H9 (cell line): Measurements from ENCODE around the gene CR1L. TPM values are rescaled to one million over a fixed set of nuclear protein-coding genes. Genes with fewer than 3 reads are reported as not detected.
"Not testable (repeated sequence)": the region's sequence is repeated elsewhere in the genome, so short reads cannot be mapped to it uniquely, and the experiment has no call there.

Experiments
- DNase-seq: peaks from one replicate; pipeline ENCODE4 v3.0.0-alpha.2; 2017
- H2AFZ ChIP-seq: one replicate; pipeline ENCODE4 v1.6.1; 2013; ENCODE audit warnings: mild to moderate bottlenecking, low read length, control low read depth, moderate library complexity
- H2AK5ac ChIP-seq: 2 replicates; pipeline ENCODE4 v1.6.1; 2013; ENCODE audit warnings: low read length, control low read depth, mixed read lengths; ENCODE audit not compliant: insufficient read length
- H2BK120ac ChIP-seq: one replicate; pipeline ENCODE4 v1.6.1; 2013; ENCODE audit warnings: low read depth, mild to moderate bottlenecking, low read length, control low read depth, inconsistent platforms; ENCODE audit not compliant: poor library complexity, severe bottlenecking
- H2BK12ac ChIP-seq: 2 replicates; pipeline ENCODE4 v1.6.1; 2013; ENCODE audit warnings: low read length, control low read depth, mixed read lengths, low read depth; ENCODE audit not compliant: insufficient read length
- H2BK15ac ChIP-seq: 2 replicates; pipeline ENCODE4 v1.6.1; 2013; ENCODE audit warnings: low read depth, low read length, control low read depth
- H2BK20ac ChIP-seq: one replicate; pipeline ENCODE4 v1.6.1; 2013; ENCODE audit warnings: low read depth, mild to moderate bottlenecking, low read length, control low read depth, inconsistent platforms; ENCODE audit not compliant: poor library complexity, severe bottlenecking
- H2BK5ac ChIP-seq: 2 replicates; pipeline ENCODE4 v1.6.1; 2013; ENCODE audit warnings: low read length, control low read depth, mixed read lengths; ENCODE audit not compliant: insufficient read length
- H3K14ac ChIP-seq: 2 replicates; pipeline ENCODE4 v1.6.1; 2013; ENCODE audit warnings: low read length, control low read depth; ENCODE audit not compliant: insufficient read depth
- H3K18ac ChIP-seq: 2 replicates; pipeline ENCODE4 v1.6.1; 2013; ENCODE audit warnings: low read depth, mild to moderate bottlenecking, mixed read lengths, low read length, control low read depth; ENCODE audit not compliant: insufficient read length
- H3K23ac ChIP-seq: 2 replicates; pipeline ENCODE4 v1.6.1; 2013; ENCODE audit warnings: low read length, control low read depth, mixed read lengths, low read depth; ENCODE audit not compliant: insufficient read length
- H3K23me2 ChIP-seq: 2 replicates; pipeline ENCODE4 v1.6.1; 2013; ENCODE audit warnings: low read depth, mild to moderate bottlenecking, mixed read lengths, low read length, control low read depth; ENCODE audit not compliant: insufficient read length, poor library complexity, severe bottlenecking
- H3K27ac ChIP-seq: 2 replicates; pipeline ENCODE4 v1.5.1; 2013; ENCODE audit warnings: low read length, control low read depth, mixed read lengths, low read depth; ENCODE audit not compliant: insufficient read length
- H3K27me3 ChIP-seq: 2 replicates; pipeline ENCODE4 v1.6.1; 2013; ENCODE audit warnings: low read length, control low read depth, inconsistent platforms; ENCODE audit not compliant: insufficient read depth
- H3K4ac ChIP-seq: 2 replicates; pipeline ENCODE4 v1.6.1; 2013; ENCODE audit warnings: low read depth, mild to moderate bottlenecking, control low read depth, inconsistent platforms, low read length, moderate library complexity
- H3K4me1 ChIP-seq: 2 replicates; pipeline ENCODE4 v1.6.1; 2013; ENCODE audit warnings: low read length, control low read depth, inconsistent platforms; ENCODE audit not compliant: insufficient read depth
- H3K4me2 ChIP-seq: 2 replicates; pipeline ENCODE4 v1.6.1; 2013; ENCODE audit warnings: low read length, control low read depth, mixed read lengths; ENCODE audit not compliant: insufficient read length, insufficient read depth
- H3K56ac ChIP-seq: 2 replicates; pipeline ENCODE4 v1.6.1; 2013; ENCODE audit warnings: low read depth, mild to moderate bottlenecking, mixed read lengths, low read length, control low read depth; ENCODE audit not compliant: insufficient read length
- H3K79me1 ChIP-seq: 2 replicates; pipeline ENCODE4 v1.6.1; 2013; ENCODE audit warnings: low read depth, mild to moderate bottlenecking, moderate library complexity, low read length, control low read depth, inconsistent platforms; ENCODE audit not compliant: insufficient read depth, poor library complexity, severe bottlenecking
- H3K79me2 ChIP-seq: 2 replicates; pipeline ENCODE4 v1.6.1; 2013; ENCODE audit warnings: low read length, control low read depth, inconsistent platforms; ENCODE audit not compliant: insufficient read depth
- H3K9ac ChIP-seq: 2 replicates; pipeline ENCODE4 v1.6.1; 2013; ENCODE audit warnings: low read length, control low read depth, mixed read lengths; ENCODE audit not compliant: insufficient read length; ENCODE audit errors: extremely low read depth
- H3K9me3 ChIP-seq: one replicate; pipeline ENCODE4 v1.6.1; 2013; ENCODE audit warnings: low read depth, low read length, inconsistent platforms; ENCODE audit not compliant: control insufficient read depth
- H3T11ph ChIP-seq: one replicate; pipeline ENCODE4 v1.6.1; 2013; ENCODE audit warnings: mild to moderate bottlenecking, low read length, control low read depth, inconsistent platforms
- H4K20me1 ChIP-seq: one replicate; pipeline ENCODE4 v1.6.1; 2013; ENCODE audit not compliant: control insufficient read depth, insufficient read length, insufficient read depth
- H4K5ac ChIP-seq: 2 replicates; pipeline ENCODE4 v1.6.1; 2013; ENCODE audit warnings: low read depth, mild to moderate bottlenecking, mixed read lengths, low read length, control low read depth; ENCODE audit not compliant: insufficient read length
- H4K8ac ChIP-seq: replicated peaks from 2 replicates; pipeline ENCODE4 v1.6.1; 2013; ENCODE audit warnings: low read length, control low read depth, mixed read lengths, low read depth; ENCODE audit not compliant: insufficient read length
- H4K91ac ChIP-seq: 2 replicates; pipeline ENCODE4 v1.6.1; 2013; ENCODE audit warnings: low read depth, mild to moderate bottlenecking, moderate library complexity, mixed read lengths, low read length, control low read depth; ENCODE audit not compliant: insufficient read length
- H3K27ac Mint-ChIP-seq, 3 experiments: 2 replicates in 2 of 3; 3 replicates in 1 of 3; pipeline ENCODE4 v1.8.0; 2020 to 2021; ENCODE audit warnings: mixed read lengths in 3 of 3, mild to moderate bottlenecking in 1 of 3, moderate library complexity in 1 of 3
- H3K27me3 Mint-ChIP-seq: 2 replicates; pipeline ENCODE4 v1.8.0; 2021; ENCODE audit warnings: low read depth, mild to moderate bottlenecking, moderate library complexity, mixed read lengths
- H3K36me3 Mint-ChIP-seq, 3 experiments: 2 replicates in 2 of 3; 3 replicates in 1 of 3; pipeline ENCODE4 v1.8.0; 2020 to 2021; ENCODE audit warnings: low read depth in 3 of 3, mixed read lengths in 3 of 3; ENCODE audit not compliant: insufficient read depth in 1 of 3
- H3K4me1 Mint-ChIP-seq, 2 experiments: 2 replicates each; pipeline ENCODE4 v1.8.0; 2020; ENCODE audit warnings: mixed read lengths in 2 of 2
- H3K4me3 Mint-ChIP-seq, 2 experiments: 2 replicates in 1 of 2; 3 replicates in 1 of 2; pipeline ENCODE4 v1.8.0; 2020 to 2021; ENCODE audit warnings: mild to moderate bottlenecking in 2 of 2, mixed read lengths in 2 of 2, moderate library complexity in 1 of 2
- H3K9me3 Mint-ChIP-seq, 2 experiments: 2 replicates in 1 of 2; 3 replicates in 1 of 2; pipeline ENCODE4 v1.8.0; 2020; ENCODE audit warnings: mild to moderate bottlenecking in 2 of 2, mixed read lengths in 2 of 2, moderate library complexity in 1 of 2
- CTCF ChIP-seq: fragments of 200-600 bp; sonication (generic); conservative IDR thresholded peaks from 3 replicates; pipeline ENCODE4 v1.8.0; 2021; ENCODE audit warnings: antibody characterized with exemption, mild to moderate bottlenecking
- WGBS: extraction: QIAGEN DNeasy Blood & Tissue Kit; methylation state at CpG from one replicate; pipeline ENCODE4 v1.1.7; 2013; ENCODE audit warnings: missing lambda C conversion rate, low lambda C conversion rate, mixed read lengths; ENCODE audit not compliant: insufficient read length; ENCODE audit errors: extremely low coverage; 5-methylcytosine and 5-hydroxymethylcytosine counted together
- total RNA-seq: library from RNA; stranded (reverse); gene quantifications from 2 replicates; pipeline ENCODE4 v1.2.1, GENCODE V29; 2021

Gene CR1L
- total RNA-seq, 1 experiment from 2014 or later: 0.37 TPM

DNA sequence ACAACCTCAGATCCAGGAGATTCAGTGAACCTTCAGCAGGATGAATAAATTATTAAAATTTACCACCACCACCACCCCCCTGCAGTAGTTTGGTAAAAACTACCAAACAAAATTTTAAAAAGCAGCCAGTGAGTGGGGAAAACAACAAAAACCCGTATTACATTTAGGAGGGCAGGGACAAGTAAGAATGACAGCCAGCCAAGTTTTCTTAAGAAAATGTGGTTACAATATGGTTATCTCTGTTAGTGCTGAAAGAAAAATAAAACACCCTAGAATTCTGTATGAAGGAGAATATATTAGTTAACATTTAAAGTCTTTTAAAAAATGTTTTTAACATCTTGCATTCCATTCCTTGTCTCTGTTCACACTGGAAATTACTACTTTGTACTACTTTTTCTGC is 121.6 kb downstream of the CR1L start:
- Mint-ChIP-seq H3K36me3 (peaks cover 92% of the 10 kb centered on the region in 3 experiments), H3K27ac (no peak overlapping the region), H3K27me3 (no peaks in the 10 kb centered on the region), H3K4me1 (no peaks in the 10 kb centered on the region), H3K9me3 (peaks cover 21 to 24% of the 10 kb centered on the region in 2 experiments), H3K4me3 (no peak overlapping the region)
- no peaks in the 10 kb centered on the region for H3K9me3 ChIP-seq
- no peak overlapping the region for H2AFZ ChIP-seq
- H2BK12ac ChIP-seq: no peak overlapping the region
- H2BK120ac ChIP-seq: no peak overlapping the region
- H3K4ac ChIP-seq: no peak overlapping the region
- H3T11ph ChIP-seq: no peak overlapping the region
- H4K5ac ChIP-seq: no peak overlapping the region
- H2BK15ac ChIP-seq: no peak overlapping the region
- H3K23me2 ChIP-seq: no peaks in the 10 kb centered on the region
- no peak overlapping the region for H3K14ac ChIP-seq
- H3K27ac ChIP-seq: no peak overlapping the region
- H3K79me1 ChIP-seq: no peaks in the 10 kb centered on the region
- H2BK5ac ChIP-seq: no peak overlapping the region
- H2BK20ac ChIP-seq: no peak overlapping the region
- H4K8ac ChIP-seq: no peak overlapping the region
- no peaks in the 10 kb centered on the region for H3K4me1 ChIP-seq
- no peak overlapping the region for H3K9ac ChIP-seq
- no peak overlapping the region for H3K4me2 ChIP-seq
- peaks cover 1% of the 10 kb centered on the region; the same call in 1 of the 2 replicates for H3K79me2 ChIP-seq
- no peak for DNase-seq
- H3K23ac ChIP-seq: no peak overlapping the region
- H4K91ac ChIP-seq: no peak overlapping the region
- H3K27me3 ChIP-seq: no peaks in the 10 kb centered on the region
- no peak for TF ChIP-seq CTCF
- H2AK5ac ChIP-seq: no peak overlapping the region
- H3K56ac ChIP-seq: no peak overlapping the region
- no peaks in the 10 kb centered on the region for H4K20me1 ChIP-seq
- H3K18ac ChIP-seq: no peak overlapping the region
- WGBS: no CpG with 5 or more reads among the region's 1 CpG

DNA sequence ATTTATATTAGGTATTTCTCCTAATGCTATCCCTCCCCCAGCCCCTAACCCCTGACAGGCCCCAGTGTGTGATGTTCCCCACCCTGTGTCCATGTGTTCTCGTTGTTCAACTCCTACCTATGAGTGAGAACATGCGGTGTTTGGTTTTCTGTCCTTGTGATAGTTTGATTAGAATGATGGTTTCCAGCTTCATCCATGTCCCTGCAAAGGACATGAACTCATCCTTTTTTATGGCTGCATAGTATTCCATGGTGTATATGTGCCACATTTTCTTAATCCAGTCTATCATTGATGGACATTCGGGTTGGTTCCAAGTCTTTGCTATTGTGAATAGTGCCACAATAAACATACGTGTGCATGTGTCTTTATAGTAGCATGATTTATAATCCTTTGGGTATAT is 125.6 kb downstream of the CR1L start:
- no CpG with 5 or more reads among the region's 4 CpGs for WGBS
- peaks cover 21 to 26% of the 10 kb centered on the region in 2 experiments for H3K9me3 Mint-ChIP-seq
- H3K27ac Mint-ChIP-seq: not testable (repeated sequence)

More for the DNA sequence above, 125.6 kb downstream of the CR1L start:
- H4K5ac ChIP-seq, H2BK12ac ChIP-seq, H4K8ac ChIP-seq, H2BK15ac ChIP-seq, H3K18ac ChIP-seq, H3K4me2 ChIP-seq, H2AFZ ChIP-seq, H3K4ac ChIP-seq, H3K4me1 Mint-ChIP-seq, H3K56ac ChIP-seq, H3K4me3 Mint-ChIP-seq, H3K23ac ChIP-seq, DNase-seq, H3K23me2 ChIP-seq, H2BK5ac ChIP-seq, H2BK20ac ChIP-seq, H3K27me3 ChIP-seq, H4K20me1 ChIP-seq, H3K4me1 ChIP-seq, H4K91ac ChIP-seq, H3K79me2 ChIP-seq, H3K9ac ChIP-seq, H2BK120ac ChIP-seq, H3K14ac ChIP-seq, H2AK5ac ChIP-seq, H3K9me3 ChIP-seq, H3K27me3 Mint-ChIP-seq, H3T11ph ChIP-seq, H3K27ac ChIP-seq, H3K79me1 ChIP-seq: not testable (repeated sequence)
- peaks cover 88 to 91% (median 89%) of the 10 kb centered on the region in 3 experiments for H3K36me3 Mint-ChIP-seq
